ENCODE measurements around the gene RITA1. TPM values are rescaled to one million over a fixed set of nuclear protein-coding genes. Genes with fewer than 3 reads are reported as not detected.
A peak's percentile ranks its signal among the peaks of the same experiment; 100 is the strongest.

RITA1 gene
- total RNA-seq, 1 experiment from 2014 or later: 17.9 TPM

GRCh38 chr12:113228394-113229028 lies 43.0 kb downstream of the RITA1 start:
- no peak for DNase-seq (ENCODE audit: low spot score)

GRCh38 chr12:113230315-113231234 lies 45.1 kb downstream of the RITA1 start:
- no peak for DNase-seq (ENCODE audit: low spot score)

- peak; percentile 78 for DNase-seq (ENCODE audit: low spot score)
These were observed 45.9 kb downstream of the RITA1 start for GRCh38 chr12:113231235-113232088.

DNA sequence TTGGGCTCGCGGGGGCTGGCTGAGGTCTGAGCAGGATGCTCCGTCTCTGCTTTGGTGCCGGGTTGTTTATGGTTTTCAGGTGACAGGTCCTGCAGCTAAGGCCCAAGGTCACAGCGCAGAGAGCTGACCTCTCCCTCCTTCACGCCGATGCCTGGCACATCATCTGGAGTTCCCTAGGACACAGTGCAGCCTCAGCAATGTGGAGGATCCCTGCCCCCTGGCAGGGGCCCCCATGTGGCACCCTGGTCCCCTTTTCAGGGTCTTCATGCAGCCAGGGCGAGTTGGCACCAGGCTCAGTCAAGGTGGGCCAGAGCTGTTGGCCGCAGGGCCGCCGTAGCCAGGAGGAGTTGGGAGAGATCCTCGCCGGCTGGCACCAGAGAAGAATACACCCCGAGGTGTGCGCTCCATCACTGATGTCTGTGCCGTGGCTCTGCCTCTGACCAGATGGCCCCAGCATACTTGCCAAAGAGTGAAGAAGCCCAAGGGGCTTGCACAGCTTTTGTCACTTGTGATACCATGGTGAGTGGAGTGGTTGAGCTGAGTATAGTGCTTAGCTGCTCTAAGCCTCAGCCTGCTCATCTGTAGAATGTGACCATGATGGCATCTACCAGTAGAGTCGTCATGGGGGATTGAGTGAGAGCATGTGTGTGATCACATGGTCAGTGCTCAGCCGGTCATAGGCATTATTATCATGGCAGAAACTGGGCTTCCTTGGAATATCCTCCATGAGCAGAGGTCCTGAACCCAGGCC lies 46.7 kb downstream of the RITA1 start:
- no peak for DNase-seq (ENCODE audit: low spot score)

DNA sequence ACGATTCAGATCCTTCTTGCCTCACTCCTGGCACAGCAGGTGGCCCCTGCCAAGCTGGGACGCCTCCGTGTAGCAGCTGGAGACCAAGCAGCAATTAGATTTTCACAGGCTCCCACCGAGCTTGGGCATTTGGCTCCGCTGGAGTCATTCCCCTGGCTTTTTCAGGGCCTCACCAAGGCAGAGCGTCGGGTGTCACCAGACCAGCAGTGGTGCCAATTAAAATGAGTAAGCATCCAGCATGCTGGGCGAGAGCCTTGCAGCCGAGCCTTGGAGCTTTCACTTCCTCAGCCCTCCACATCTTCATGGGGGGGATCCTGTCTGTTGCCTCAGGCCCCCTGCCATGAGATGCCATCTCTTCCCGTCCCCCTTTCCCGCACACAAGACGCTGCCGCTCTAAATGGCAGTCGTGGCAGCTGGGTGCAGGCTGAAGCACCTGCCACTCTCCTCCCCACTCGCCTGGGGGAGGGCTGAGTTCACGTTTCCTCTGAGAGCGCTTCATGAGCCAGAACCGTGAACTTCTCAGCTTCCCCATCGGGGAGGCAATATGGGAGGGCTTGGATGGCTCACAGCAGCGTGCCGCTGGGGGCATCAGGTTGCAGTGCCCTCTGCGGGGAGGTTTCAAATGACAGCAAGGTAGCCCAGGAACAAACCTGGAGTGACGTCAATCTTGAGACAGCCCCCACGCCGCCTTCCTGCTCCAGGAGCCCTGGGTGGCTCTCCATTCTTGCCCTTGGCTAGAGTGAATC lies 47.5 kb downstream of the RITA1 start:
- peak; percentile 59 for DNase-seq (ENCODE audit: low spot score)

GRCh38 chr12:113233967-113234366 lies 48.4 kb downstream of the RITA1 start:
- DNase-seq (ENCODE audit: low spot score): no peak

DNA sequence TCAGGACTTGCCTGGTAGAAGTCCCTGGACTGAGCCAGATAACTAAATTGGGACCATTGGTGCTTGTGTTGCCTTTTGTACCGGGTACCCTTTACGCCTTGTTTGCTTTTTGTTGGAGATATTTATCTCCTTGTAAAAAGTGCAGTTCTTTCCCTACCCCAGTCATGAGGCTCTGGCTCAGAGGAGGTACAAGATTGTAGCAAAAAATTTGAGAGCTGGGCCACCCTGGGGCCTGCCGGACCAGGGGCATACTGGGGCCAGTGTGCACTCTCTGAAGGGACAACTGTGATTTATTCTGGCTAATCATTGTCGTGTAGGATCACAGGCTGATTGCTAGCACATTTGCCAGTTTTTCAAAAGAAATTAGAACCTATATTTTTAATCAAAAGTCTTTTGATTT lies 49.0 kb downstream of the RITA1 start:
- DNase-seq (ENCODE audit: low spot score): no peak

DNA sequence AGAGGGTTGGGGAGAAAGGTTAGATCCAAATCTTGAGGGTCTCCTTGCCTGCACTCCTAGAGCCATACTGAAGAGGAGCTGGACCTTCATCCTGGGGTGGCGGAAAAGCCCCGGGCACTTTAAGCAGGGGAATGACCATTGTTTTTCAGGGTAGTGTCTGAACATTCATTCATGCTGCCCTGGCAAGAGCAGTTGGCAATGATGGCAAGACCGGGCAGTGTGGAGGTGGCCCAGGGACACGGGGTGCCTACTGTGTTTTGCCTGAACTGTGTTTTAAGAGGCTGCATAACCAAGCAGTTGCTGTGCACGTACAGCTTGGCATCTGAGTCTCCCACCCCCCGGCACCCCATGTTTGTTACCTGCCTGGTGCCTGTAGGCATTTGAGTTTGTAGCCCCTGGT lies 50.5 kb downstream of the RITA1 start:
- no peak for DNase-seq (ENCODE audit: low spot score)

- no peak for DNase-seq (ENCODE audit: low spot score)
These were observed 51.2 kb downstream of the RITA1 start for GRCh38 chr12:113236539-113237399.

- no peak for DNase-seq (ENCODE audit: low spot score)
These were observed 52.2 kb downstream of the RITA1 start for GRCh38 chr12:113237748-113238147.

DNA sequence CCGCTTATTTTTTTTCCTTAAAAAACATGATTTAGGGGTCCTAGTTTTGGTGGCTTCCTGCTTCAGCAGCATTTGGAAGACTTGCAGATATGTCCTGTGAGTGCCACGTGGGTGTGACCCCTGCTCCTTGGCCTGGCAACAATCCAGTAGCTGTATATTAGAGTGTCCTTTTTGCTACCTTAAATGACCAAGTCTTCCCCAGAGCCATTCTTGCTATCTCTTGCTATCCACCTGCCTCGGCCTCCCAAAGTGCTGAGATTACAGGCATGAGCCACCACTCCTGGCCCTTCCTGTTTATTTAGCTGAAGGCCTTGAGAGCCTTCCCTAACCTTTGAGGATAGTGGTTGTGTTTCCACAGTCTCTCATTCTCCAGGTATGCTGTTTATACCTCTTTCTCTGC lies 52.8 kb downstream of the RITA1 start:
- DNase-seq (ENCODE audit: low spot score): no peak

GRCh38 chr12:113239288-113239771 lies 53.8 kb downstream of the RITA1 start:
- no peak for DNase-seq (ENCODE audit: low spot score)

DNA sequence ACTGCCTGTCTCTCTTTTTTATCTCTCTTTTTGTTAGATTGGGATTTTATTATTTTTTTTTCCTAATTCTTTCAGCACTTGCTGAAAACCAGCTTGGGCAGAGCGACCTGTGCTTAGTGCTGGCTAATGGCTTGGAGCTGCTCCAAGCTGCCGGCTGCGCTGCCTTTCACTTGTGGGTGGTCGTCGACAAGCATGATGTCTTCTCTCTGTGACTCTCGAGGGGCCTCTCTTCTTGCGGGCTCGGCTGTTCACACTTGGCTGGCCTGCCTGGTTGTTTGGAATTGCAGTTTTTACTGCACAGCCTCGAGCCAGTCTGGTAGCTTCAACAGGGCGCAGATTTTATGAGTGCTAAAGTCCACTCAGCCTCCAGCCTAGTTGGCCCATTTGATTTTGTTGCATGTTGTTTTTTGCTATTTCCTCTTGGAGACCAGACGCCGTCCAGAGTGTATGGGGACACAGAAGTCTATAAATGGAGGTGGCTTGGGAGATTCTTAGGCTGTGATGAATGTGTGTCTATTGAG lies 54.4 kb downstream of the RITA1 start:
- no peak for DNase-seq (ENCODE audit: low spot score)

DNA sequence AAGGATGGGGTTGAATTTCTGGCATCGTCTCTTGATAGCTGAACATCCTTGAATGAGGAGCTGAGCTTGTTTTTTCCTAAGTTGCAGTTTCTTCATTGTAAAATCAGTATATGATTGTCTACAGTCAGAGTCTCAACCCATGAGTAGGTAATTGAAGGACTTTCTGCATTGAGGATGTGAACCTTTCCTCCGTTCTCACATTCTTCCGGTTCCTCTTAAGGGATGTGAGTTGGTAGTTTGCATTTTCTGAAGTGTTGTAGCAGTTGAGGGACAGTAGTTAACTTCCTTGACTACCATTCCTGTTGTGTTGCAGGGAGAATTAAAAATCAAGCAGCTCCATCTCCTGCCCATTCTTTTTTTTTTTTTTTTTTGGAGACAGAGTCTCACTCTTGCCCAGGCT lies 54.9 kb downstream of the RITA1 start:
- no peak for DNase-seq (ENCODE audit: low spot score)

DNA sequence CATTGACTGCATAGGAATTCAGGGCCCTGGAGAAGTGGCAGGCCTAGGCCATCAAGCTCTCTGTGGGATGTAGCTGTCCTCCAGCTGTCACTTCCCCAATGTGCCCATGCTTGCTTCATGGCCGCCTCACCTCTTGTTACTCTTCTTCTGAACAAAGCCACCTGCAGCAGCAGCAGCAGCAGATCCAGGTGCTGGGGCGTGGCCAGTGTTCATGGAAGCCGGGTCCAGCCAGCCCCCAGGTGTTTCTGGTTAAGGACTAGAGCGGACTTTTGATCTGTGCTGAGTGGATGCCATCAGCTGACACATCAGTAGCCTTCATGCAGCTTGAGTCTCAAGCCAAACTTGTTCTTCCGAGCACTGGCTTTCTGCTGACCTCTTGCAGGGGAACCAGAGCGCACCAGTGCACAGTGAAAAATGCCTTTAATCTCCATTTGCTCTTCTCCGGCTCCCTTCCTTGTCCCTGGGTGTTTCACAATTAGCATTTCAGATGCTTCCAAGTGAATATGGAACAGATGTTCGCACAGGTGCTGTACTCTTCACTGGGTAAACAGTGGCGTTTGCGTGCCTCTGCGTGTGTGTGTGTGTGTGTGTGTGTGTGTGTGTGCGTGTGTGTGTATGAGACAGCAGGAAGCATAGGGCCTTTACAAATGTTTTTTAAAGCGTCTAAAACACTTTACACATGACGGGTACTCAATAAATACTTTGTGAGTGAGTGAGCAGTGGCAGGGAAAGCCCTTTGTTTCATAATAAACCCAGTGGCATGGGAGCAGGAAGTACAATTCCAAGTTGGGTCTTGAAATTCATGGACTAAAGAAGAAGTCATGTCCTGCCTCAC lies 55.9 kb downstream of the RITA1 start:
- peak; percentile 85 for DNase-seq (ENCODE audit: low spot score)

All from H4 (cell line).